CD4-positive, CD25-positive, alpha-beta regulatory T cell (primary cell): ENCODE measurements around the gene PSMB7. TPM values are rescaled to one million over a fixed set of nuclear protein-coding genes. Genes with fewer than 3 reads are reported as not detected.

Source experiments
- ATAC-seq, 2 donors: fragments of 150-1000 bp; cut with Tn5 transposase; one replicate each; pipeline ENCODE4 v1.10.0; 2021; ENCODE audit warnings: low read depth in 2 of 2, moderate number of reproducible peaks in 2 of 2, moderate library complexity in 1 of 2
- DNase-seq, 3 donors: peaks; one replicate each; pipeline versions ENCODE4 v3.0.0 to v3.0.0-alpha.2; 2012 to 2022; ENCODE audit warnings: mixed read lengths in 1 of 3
- H3K27ac ChIP-seq: one replicate; pipeline ENCODE4 v1.7.0; 2013; ENCODE audit warnings: mild to moderate bottlenecking, low read length; ENCODE audit not compliant: insufficient read depth, poor library complexity, severe bottlenecking
- H3K27me3 ChIP-seq: one replicate; pipeline ENCODE4 v1.7.0; 2013; ENCODE audit warnings: low read length; ENCODE audit not compliant: control insufficient read depth, insufficient read depth
- H3K36me3 ChIP-seq: one replicate; pipeline ENCODE4 v1.7.0; 2013; ENCODE audit warnings: mild to moderate bottlenecking, low read length, moderate library complexity; ENCODE audit not compliant: control insufficient read depth, insufficient read depth
- H3K4me1 ChIP-seq: 2 replicates; pipeline ENCODE4 v1.7.0; 2013; ENCODE audit warnings: mild to moderate bottlenecking, low read length; ENCODE audit not compliant: insufficient read depth, control insufficient read depth, poor library complexity, severe bottlenecking
- H3K4me3 ChIP-seq: one replicate; pipeline ENCODE4 v1.7.0; 2013; ENCODE audit warnings: low read depth, mild to moderate bottlenecking, low read length, moderate library complexity
- H3K9me3 ChIP-seq, 2 experiments: 1 replicate in 1 of 2; 2 replicates in 1 of 2; pipeline ENCODE4 v1.7.0; 2013; ENCODE audit warnings: low read length in 2 of 2, mild to moderate bottlenecking in 1 of 2, moderate library complexity in 1 of 2; ENCODE audit not compliant: control insufficient read depth in 2 of 2
- H3K27ac Mint-ChIP-seq, 3 donors: one replicate each; pipeline ENCODE4 v1.8.0; 2020 to 2022; ENCODE audit warnings: mild to moderate bottlenecking in 3 of 3, mixed read lengths in 3 of 3, moderate library complexity in 2 of 3
- H3K27me3 Mint-ChIP-seq: one replicate; pipeline ENCODE4 v1.8.0; 2022; ENCODE audit warnings: mild to moderate bottlenecking, mixed read lengths
- H3K36me3 Mint-ChIP-seq: one replicate; pipeline ENCODE4 v1.8.0; 2020; ENCODE audit warnings: mixed read lengths
- H3K4me1 Mint-ChIP-seq, 4 donors: one replicate each; pipeline ENCODE4 v1.8.0; 2020 to 2022; ENCODE audit warnings: mixed read lengths in 4 of 4, mild to moderate bottlenecking in 1 of 4
- H3K4me3 Mint-ChIP-seq, 4 donors: one replicate each; pipeline ENCODE4 v1.8.0; 2020 to 2022; ENCODE audit warnings: mild to moderate bottlenecking in 4 of 4, mixed read lengths in 4 of 4, moderate library complexity in 3 of 4
- H3K9me3 Mint-ChIP-seq, 7 donors: one replicate each; pipeline ENCODE4 v1.8.0; 2020 to 2022; ENCODE audit warnings: mixed read lengths in 7 of 7, mild to moderate bottlenecking in 3 of 7, moderate library complexity in 2 of 7
- polyA plus RNA-seq, 4 donors: library from polyadenylated mRNA; unstranded; fragments of 300-500 nt; fragmentation: Illumina TruSeq; gene quantifications; one replicate each; pipeline ENCODE4 v1.2.3, GENCODE V29; 2021
- total RNA-seq: library from RNA; stranded (reverse); gene quantifications from one replicate; pipeline ENCODE4 v1.2.3, GENCODE V29; 2022

Gene PSMB7
- total and polyA plus RNA-seq, 5 donors from 2014 or later: 84.2 to 225 (median 186) TPM

GRCh38 chr9:124355941-124356744, 59.1 kb downstream of the PSMB7 start:
- no peaks in the 10 kb centered on the region for H3K9me3 Mint-ChIP-seq
- peak overlapping the region in 2 of 3 donors; percentile 55 to 78 for H3K27ac Mint-ChIP-seq
- DNase-seq (no peak), ATAC-seq (no peak)
- Histone ChIP-seq H3K4me3 (no peak overlapping the region), H3K27me3 (no peaks in the 10 kb centered on the region), H3K36me3 (peaks cover 53% of the 10 kb centered on the region), H3K4me1 (peaks cover 7% of the 10 kb centered on the region), H3K27ac (no peak overlapping the region), H3K9me3 (no peaks in the 10 kb centered on the region)
- H3K4me3 Mint-ChIP-seq: no peak overlapping the region
- peaks cover 5 to 44% (median 31%) of the 10 kb centered on the region in 4 donors for H3K4me1 Mint-ChIP-seq
- H3K27me3 Mint-ChIP-seq: no peaks in the 10 kb centered on the region
- peaks cover 38% of the 10 kb centered on the region for H3K36me3 Mint-ChIP-seq

- H3K4me3 ChIP-seq: no peak overlapping the region
- Mint-ChIP-seq H3K27ac (no peak overlapping the region), H3K27me3 (no peaks in the 10 kb centered on the region), H3K4me1 (peaks cover 5 to 35% (median 24%) of the 10 kb centered on the region in 4 donors), H3K9me3 (no peaks in the 10 kb centered on the region), H3K36me3 (peaks cover 45% of the 10 kb centered on the region), H3K4me3 (no peak overlapping the region)
- ATAC-seq (no peak), DNase-seq (no peak)
- no peak overlapping the region for H3K27ac ChIP-seq
- peaks cover 60% of the 10 kb centered on the region for H3K36me3 ChIP-seq
- peaks cover 7% of the 10 kb centered on the region for H3K4me1 ChIP-seq
- H3K9me3 ChIP-seq: no peaks in the 10 kb centered on the region
- H3K27me3 ChIP-seq: no peaks in the 10 kb centered on the region
Observed at GRCh38 chr9:124355039-124355940, 60.0 kb downstream of the PSMB7 start.

GRCh38 chr9:124354346-124355038, 60.8 kb downstream of the PSMB7 start:
- DNase-seq (no peak), ATAC-seq (no peak)
- H3K36me3 ChIP-seq: peaks cover 67% of the 10 kb centered on the region
- Mint-ChIP-seq H3K9me3 (no peaks in the 10 kb centered on the region), H3K4me1 (peaks cover 0 to 29% (median 18%) of the 10 kb centered on the region in 4 donors), H3K27me3 (no peaks in the 10 kb centered on the region), H3K36me3 (peaks cover 45% of the 10 kb centered on the region), H3K27ac (no peak overlapping the region), H3K4me3 (no peak overlapping the region)
- H3K9me3 ChIP-seq: no peaks in the 10 kb centered on the region
- H3K4me3 ChIP-seq: no peak overlapping the region
- H3K27me3 ChIP-seq: no peaks in the 10 kb centered on the region
- peaks cover 7% of the 10 kb centered on the region for H3K4me1 ChIP-seq
- H3K27ac ChIP-seq: no peak overlapping the region

GRCh38 chr9:124353811-124354274, 61.4 kb downstream of the PSMB7 start:
- Mint-ChIP-seq H3K4me3 (no peak overlapping the region), H3K27me3 (no peaks in the 10 kb centered on the region), H3K4me1 (peaks cover 0 to 24% (median 16%) of the 10 kb centered on the region in 4 donors), H3K27ac (no peak overlapping the region), H3K9me3 (no peaks in the 10 kb centered on the region), H3K36me3 (peaks cover 45% of the 10 kb centered on the region)
- H3K4me1 ChIP-seq: peaks cover 7% of the 10 kb centered on the region
- no peaks in the 10 kb centered on the region for H3K9me3 ChIP-seq
- ATAC-seq (no peak), DNase-seq (no peak)
- H3K27ac ChIP-seq: no peak overlapping the region
- peaks cover 73% of the 10 kb centered on the region for H3K36me3 ChIP-seq
- H3K27me3 ChIP-seq: no peaks in the 10 kb centered on the region
- H3K4me3 ChIP-seq: no peak overlapping the region

- peaks cover 7% of the 10 kb centered on the region for H3K4me1 ChIP-seq
- H3K36me3 Mint-ChIP-seq: peaks cover 45% of the 10 kb centered on the region
- peak overlapping the region in 1 of 3 donors; percentile 32 for H3K27ac Mint-ChIP-seq
Observed at GRCh38 chr9:124353166-124353768, 62.0 kb downstream of the PSMB7 start.

GRCh38 chr9:124352616-124353015, 62.6 kb downstream of the PSMB7 start:
- H3K27ac Mint-ChIP-seq: peak overlapping the region in 1 of 3 donors; percentile 81
- Histone ChIP-seq H3K36me3 (peaks cover 84% of the 10 kb centered on the region), H3K27ac (no peak overlapping the region), H3K4me3 (no peak overlapping the region), H3K4me1 (peaks cover 6% of the 10 kb centered on the region), H3K9me3 (no peaks in the 10 kb centered on the region), H3K27me3 (no peaks in the 10 kb centered on the region)
- H3K36me3 Mint-ChIP-seq: peaks cover 45% of the 10 kb centered on the region
- DNase-seq: no peak
- no peaks in the 10 kb centered on the region for H3K9me3 Mint-ChIP-seq
- H3K27me3 Mint-ChIP-seq: no peaks in the 10 kb centered on the region
- peaks cover 0 to 12% (median 9%) of the 10 kb centered on the region in 4 donors for H3K4me1 Mint-ChIP-seq
- ATAC-seq: no peak
- H3K4me3 Mint-ChIP-seq: peak overlapping the region in 1 of 4 donors; percentile 15

More at GRCh38 chr9:124353166-124353768, 62.0 kb downstream of the PSMB7 start:
- Mint-ChIP-seq H3K27me3 (no peaks in the 10 kb centered on the region), H3K9me3 (no peaks in the 10 kb centered on the region), H3K4me1 (peaks cover 0 to 18% (median 11%) of the 10 kb centered on the region in 4 donors), H3K4me3 (no peak overlapping the region)
- DNase-seq: no peak
- Histone ChIP-seq H3K27ac (no peak overlapping the region), H3K9me3 (no peaks in the 10 kb centered on the region), H3K27me3 (no peaks in the 10 kb centered on the region), H3K36me3 (peaks cover 78% of the 10 kb centered on the region), H3K4me3 (no peak overlapping the region)
- ATAC-seq: no peak
